Brain microvascular endothelial cell (primary cell): ENCODE results near the gene DNPH1.

ENCODE experiments used
- DNase-seq: peaks from one replicate; pipeline ENCODE4 v3.0.0-alpha.2; 2020
- H3K27ac ChIP-seq: fragments of 250-450 bp; sonication (Bioruptor Pico); 2 replicates; pipeline ENCODE4 v1.5.1; 2020; ENCODE audit warnings: mild to moderate bottlenecking, moderate library complexity
- H3K27me3 ChIP-seq: fragments of 250-450 bp; sonication (Bioruptor Pico); replicated peaks from 2 replicates; pipeline ENCODE4 v1.5.1; 2020; ENCODE audit warnings: mild to moderate bottlenecking
- H3K36me3 ChIP-seq: fragments of 250-450 bp; sonication (Bioruptor Pico); replicated peaks from 2 replicates; pipeline ENCODE4 v1.5.1; 2020; ENCODE audit warnings: mild to moderate bottlenecking
- H3K4me3 ChIP-seq: 2 replicates; pipeline ENCODE4 v1.5.1; 2011; ENCODE audit warnings: low read depth, mild to moderate bottlenecking, control low read depth, low read length, moderate library complexity
- CTCF ChIP-seq: IDR thresholded peaks from 2 replicates; pipeline ENCODE4 v1.5.1; 2011; ENCODE audit warnings: low read depth, mild to moderate bottlenecking, moderate library complexity, low read length, control low read depth, inconsistent platforms; ENCODE audit errors: missing control alignments
- in situ Hi-C: cut with HindIII; loops from 2 replicates; pipeline ENCODE4 v1.10.0; 2017; ENCODE audit warnings: low sequenced_read_pairs, low pct_ligation_motif_present

The DNPH1 gene

GRCh38 chr6:43261198-43261597 lies 31.9 kb upstream of the DNPH1 start:
- DNase-seq, result no peak
- peaks cover 3% of the 10 kb centered on the region for H3K27me3 ChIP-seq
- no peaks in the 10 kb centered on the region for H3K36me3 ChIP-seq
- H3K27ac ChIP-seq, result no peak overlapping the region
- in situ Hi-C loops, result no loop called here
- no peak overlapping the region for H3K4me3 ChIP-seq
- no peak for TF ChIP-seq CTCF

GRCh38 chr6:43260791-43261190 lies 31.5 kb upstream of the DNPH1 start:
- Histone ChIP-seq H3K27ac (no peak overlapping the region), H3K4me3 (no peak overlapping the region), H3K27me3 (peaks cover 3% of the 10 kb centered on the region), H3K36me3 (no peaks in the 10 kb centered on the region)
- no peak for DNase-seq
- TF ChIP-seq CTCF, result no peak
- in situ Hi-C loops, result no loop called here

GRCh38 chr6:43258807-43259686 lies 29.8 kb upstream of the DNPH1 start:
- no peak for DNase-seq
- TF ChIP-seq CTCF, result no peak
- H3K36me3 ChIP-seq, result no peaks in the 10 kb centered on the region
- no peak overlapping the region for H3K27ac ChIP-seq
- in situ Hi-C loops, result no loop called here
- H3K4me3 ChIP-seq, result no peak overlapping the region
- peaks cover 3% of the 10 kb centered on the region for H3K27me3 ChIP-seq

- Histone ChIP-seq H3K36me3 (no peaks in the 10 kb centered on the region), H3K27ac (no peak overlapping the region), H3K27me3 (peaks cover 3% of the 10 kb centered on the region), H3K4me3 (no peak overlapping the region)
- no peak for TF ChIP-seq CTCF
- in situ Hi-C loops, result no loop called here
- no peak for DNase-seq
Measured at GRCh38 chr6:43258180-43258579, 28.9 kb upstream of the DNPH1 start.

- in situ Hi-C loops, result no loop called here
- TF ChIP-seq CTCF, result no peak
Measured at GRCh38 chr6:43257367-43258145, 28.3 kb upstream of the DNPH1 start.

More at GRCh38 chr6:43257367-43258145, 28.3 kb upstream of the DNPH1 start:
- Histone ChIP-seq H3K36me3 (no peaks in the 10 kb centered on the region), H3K27me3 (peaks cover 3% of the 10 kb centered on the region), H3K4me3 (no peak overlapping the region), H3K27ac (no peak overlapping the region)
- no peak for DNase-seq
